Common myeloid progenitor, CD34-positive (primary cell): Measurements from ENCODE around the gene ATP8A2.

ENCODE experiments used
- CTCF ChIA-PET: fragments of 350-600 bp; sonication (Branson Sonifier 250); formaldehyde crosslinking; loops from one replicate; lab custom pipeline; 2021; ENCODE audit warnings: antibody characterized with exemption; lab: Charles Lee
- POLR2A ChIA-PET: fragments of 350-600 bp; sonication (Branson Sonifier 250); formaldehyde crosslinking; loops from one replicate; lab custom pipeline; 2021; ENCODE audit warnings: antibody characterized with exemption; lab: Charles Lee
- DNase-seq, 3 donors: peaks; one replicate each; pipeline versions ENCODE4 v3.0.0 to v3.0.0-alpha.2; 2013
- H3K27ac ChIP-seq, 2 experiments: 1 replicate in 1 of 2; 2 replicates in 1 of 2; pipeline ENCODE4 v1.7.0; 2013; ENCODE audit warnings: inconsistent platforms in 2 of 2, low read length in 2 of 2, mild to moderate bottlenecking in 2 of 2, low read depth in 1 of 2, moderate library complexity in 1 of 2; ENCODE audit not compliant: severe bottlenecking in 2 of 2, insufficient read depth in 1 of 2, poor library complexity in 1 of 2
- H3K27me3 ChIP-seq, 5 experiments: replicated peaks in 2 of 5; 1 replicate in 3 of 5; 2 replicates in 2 of 5; pipeline versions ENCODE4 v1.6.1 to v1.7.0; 2013; ENCODE audit warnings: low read length in 4 of 5, mild to moderate bottlenecking in 2 of 5, moderate library complexity in 2 of 5, inconsistent platforms in 1 of 5; ENCODE audit not compliant: insufficient read depth in 5 of 5, control insufficient read depth in 4 of 5
- H3K36me3 ChIP-seq, 4 experiments: 1 replicate in 2 of 4; 2 replicates in 2 of 4; pipeline versions ENCODE4 v1.6.1 to v1.7.0; 2013; ENCODE audit warnings: low read length in 3 of 4, control low read depth in 1 of 4, mild to moderate bottlenecking in 1 of 4; ENCODE audit not compliant: control insufficient read depth in 4 of 4, insufficient read depth in 4 of 4
- H3K4me1 ChIP-seq, 4 experiments: 1 replicate in 3 of 4; 2 replicates in 1 of 4; pipeline versions ENCODE4 v1.6.1 to v1.7.1; 2013; ENCODE audit warnings: low read length in 3 of 4, mild to moderate bottlenecking in 3 of 4, control low read depth in 1 of 4, inconsistent platforms in 1 of 4, moderate library complexity in 1 of 4; ENCODE audit not compliant: control insufficient read depth in 4 of 4, insufficient read depth in 4 of 4; ENCODE audit errors: control extremely low read depth in 1 of 4
- H3K4me3 ChIP-seq, 7 experiments: 1 replicate in 4 of 7; 2 replicates in 3 of 7; pipeline versions ENCODE4 v1.5.1 to v1.7.0; 2013; ENCODE audit warnings: mild to moderate bottlenecking in 7 of 7, low read length in 6 of 7, moderate library complexity in 6 of 7, inconsistent platforms in 2 of 7, low read depth in 2 of 7, control low read depth in 1 of 7; ENCODE audit not compliant: insufficient read depth in 4 of 7, control insufficient read depth in 1 of 7; ENCODE audit errors: extremely low read depth in 1 of 7
- H3K9me3 ChIP-seq, 5 experiments: 1 replicate in 4 of 5; 2 replicates in 1 of 5; pipeline versions ENCODE4 v1.6.1 to v1.7.1; 2013; ENCODE audit warnings: low read length in 4 of 5, mild to moderate bottlenecking in 2 of 5, inconsistent platforms in 1 of 5, low read depth in 1 of 5, moderate library complexity in 1 of 5; ENCODE audit not compliant: control insufficient read depth in 4 of 5, insufficient read depth in 2 of 5; ENCODE audit errors: control extremely low read depth in 1 of 5
- WGBS: methylation state at CpG from one replicate; pipeline ENCODE4 v1.1.5; 2013; ENCODE audit not compliant: insufficient coverage; 5-methylcytosine and 5-hydroxymethylcytosine counted together

ATP8A2 gene

GRCh38 chr13:25906191-25906661, 534.5 kb downstream of the ATP8A2 start:
- ChIA-PET CTCF (no interaction called here), POLR2A (no interaction called here)
- no peak overlapping the region for H3K27ac ChIP-seq
- no peaks in the 10 kb centered on the region for H3K9me3 ChIP-seq
- H3K4me1 ChIP-seq, result no peaks in the 10 kb centered on the region
- peaks cover 0 to 8% (median 3%) of the 10 kb centered on the region in 5 experiments for H3K27me3 ChIP-seq
- WGBS, result 17% methylated on average over 2 of the region's 7 CpGs
- H3K4me3 ChIP-seq, result no peak overlapping the region
- H3K36me3 ChIP-seq, result no peaks in the 10 kb centered on the region
- no peak for DNase-seq

DNA sequence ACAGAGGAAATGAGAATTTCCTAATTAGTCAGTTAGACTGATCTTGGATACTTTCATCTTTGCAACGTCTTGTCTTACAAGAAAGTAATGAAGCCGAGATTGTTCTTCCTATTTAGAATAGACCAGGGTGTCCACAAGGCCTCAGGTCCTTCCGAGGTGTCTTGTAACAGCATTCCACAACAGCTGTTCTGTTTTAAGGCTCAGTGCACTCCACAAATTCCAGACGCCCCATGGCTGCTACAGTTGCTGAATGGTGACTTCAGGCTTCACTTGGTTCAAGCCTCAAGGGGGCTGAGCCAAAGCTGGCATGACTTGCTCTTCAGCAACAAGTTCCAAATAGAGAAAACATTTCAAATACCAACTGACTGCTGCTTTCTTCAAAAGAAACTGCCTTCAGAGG, 536.6 kb downstream of the ATP8A2 start:
- WGBS, result 96% methylated on average over 4 of the region's 4 CpGs
- no peak for DNase-seq
- no peaks in the 10 kb centered on the region for H3K36me3 ChIP-seq
- ChIA-PET CTCF (no interaction called here), POLR2A (no interaction called here)
- no peaks in the 10 kb centered on the region for H3K9me3 ChIP-seq
- no peak overlapping the region for H3K4me3 ChIP-seq
- no peak overlapping the region for H3K27ac ChIP-seq
- no peaks in the 10 kb centered on the region for H3K4me1 ChIP-seq
- H3K27me3 ChIP-seq, result peaks cover 0 to 6% (median 0%) of the 10 kb centered on the region in 5 experiments

GRCh38 chr13:25910243-25910642, 538.5 kb downstream of the ATP8A2 start:
- no CpG with 5 or more reads among the region's 4 CpGs for WGBS
- Histone ChIP-seq H3K27me3 (peaks cover 0 to 8% (median 0%) of the 10 kb centered on the region in 5 experiments), H3K4me1 (no peaks in the 10 kb centered on the region), H3K4me3 (no peak overlapping the region), H3K9me3 (no peaks in the 10 kb centered on the region), H3K27ac (no peak overlapping the region), H3K36me3 (no peaks in the 10 kb centered on the region)
- no peak for DNase-seq
- CTCF ChIA-PET, result no interaction called here
- POLR2A ChIA-PET, result no interaction called here

- POLR2A ChIA-PET, result no interaction called here
- no peaks in the 10 kb centered on the region for H3K4me1 ChIP-seq
- H3K36me3 ChIP-seq, result no peaks in the 10 kb centered on the region
- no peak overlapping the region for H3K27ac ChIP-seq
- H3K4me3 ChIP-seq, result no peak overlapping the region
- no peak for DNase-seq
- H3K9me3 ChIP-seq, result no peaks in the 10 kb centered on the region
- peaks cover 0 to 8% (median 0%) of the 10 kb centered on the region in 5 experiments for H3K27me3 ChIP-seq
- CTCF ChIA-PET, result no interaction called here
Measured at GRCh38 chr13:25910991-25911419, 539.2 kb downstream of the ATP8A2 start.

DNA sequence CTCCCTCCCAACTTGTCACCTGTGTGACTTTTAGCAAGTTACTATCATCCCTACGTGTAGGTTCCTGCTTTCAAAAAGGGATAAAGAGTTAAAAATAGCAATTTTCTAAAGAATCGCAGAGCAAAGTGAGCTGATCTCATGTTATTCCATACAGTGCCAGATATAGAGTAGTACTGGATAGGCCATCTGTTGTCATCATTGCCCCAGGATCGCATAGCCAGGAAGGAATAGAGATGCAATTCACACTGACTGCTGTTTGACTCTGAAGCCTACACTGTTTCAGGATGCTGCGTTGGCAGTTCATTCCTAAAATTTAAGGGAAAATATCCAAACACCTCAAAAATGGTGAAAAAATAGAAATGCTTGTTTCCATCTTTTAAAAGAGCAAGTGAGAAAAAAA, 541.2 kb downstream of the ATP8A2 start:
- Histone ChIP-seq H3K4me3 (no peak overlapping the region), H3K9me3 (no peaks in the 10 kb centered on the region), H3K27me3 (peaks cover 0 to 7% (median 0%) of the 10 kb centered on the region in 5 experiments), H3K4me1 (no peaks in the 10 kb centered on the region), H3K27ac (no peak overlapping the region), H3K36me3 (no peaks in the 10 kb centered on the region)
- POLR2A ChIA-PET, result no interaction called here
- 94% methylated on average over 3 of the region's 4 CpGs for WGBS
- CTCF ChIA-PET, result no interaction called here
- DNase-seq, result no peak

GRCh38 chr13:25915840-25916518, 544.2 kb downstream of the ATP8A2 start:
- WGBS, result 94% methylated on average over 8 of the region's 12 CpGs
- DNase-seq, result no peak
- no peaks in the 10 kb centered on the region for H3K9me3 ChIP-seq
- H3K36me3 ChIP-seq, result no peaks in the 10 kb centered on the region
- H3K4me1 ChIP-seq, result no peaks in the 10 kb centered on the region
- no peak overlapping the region for H3K27ac ChIP-seq
- H3K4me3 ChIP-seq, result no peak overlapping the region
- ChIA-PET CTCF (no interaction called here), POLR2A (no interaction called here)
- H3K27me3 ChIP-seq, result peaks cover 0 to 7% (median 0%) of the 10 kb centered on the region in 5 experiments

DNA sequence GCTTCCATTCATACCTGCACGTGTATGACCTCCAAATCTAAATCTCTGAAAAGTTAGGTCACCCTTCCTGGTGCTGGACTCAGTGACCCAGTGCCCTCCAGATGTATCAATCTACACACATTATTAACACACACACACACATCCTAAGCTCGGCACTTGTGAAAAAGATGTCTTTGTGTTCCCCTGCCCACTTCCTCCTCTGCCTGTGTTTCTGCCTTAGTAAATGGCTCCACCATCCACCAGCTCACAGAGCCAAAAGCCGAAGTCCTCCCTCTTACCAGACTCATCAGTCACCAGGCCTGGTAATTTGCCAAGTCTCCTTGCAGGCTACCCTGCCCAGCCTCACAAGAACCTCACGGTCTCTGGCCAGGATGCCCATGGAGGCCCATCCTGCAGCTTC, 548.5 kb downstream of the ATP8A2 start:
- H3K36me3 ChIP-seq, result no peaks in the 10 kb centered on the region
- H3K27ac ChIP-seq, result no peak overlapping the region
- no peak overlapping the region for H3K4me3 ChIP-seq
- H3K27me3 ChIP-seq, result peaks cover 0 to 2% (median 0%) of the 10 kb centered on the region in 5 experiments
- CTCF ChIA-PET, result no interaction called here
- H3K4me1 ChIP-seq, result no peaks in the 10 kb centered on the region
- no peaks in the 10 kb centered on the region for H3K9me3 ChIP-seq
- no peak for DNase-seq
- WGBS, result 91% methylated on average over 4 of the region's 4 CpGs
- POLR2A ChIA-PET, result no interaction called here
